Inferior parietal cortex (tissue), 1 donor: ENCODE data around the gene DUSP12.

Source experiments
- DNase-seq: peaks from one replicate; pipeline ENCODE4 v3.0.0-alpha.2; 2016; ENCODE audit errors: extremely low spot score

The DUSP12 gene

GRCh38 chr1:161770250-161770649 lies 20.7 kb downstream of the DUSP12 start:
- no peak for DNase-seq

GRCh38 chr1:161771161-161771560 lies 21.6 kb downstream of the DUSP12 start:
- no peak for DNase-seq

DNA sequence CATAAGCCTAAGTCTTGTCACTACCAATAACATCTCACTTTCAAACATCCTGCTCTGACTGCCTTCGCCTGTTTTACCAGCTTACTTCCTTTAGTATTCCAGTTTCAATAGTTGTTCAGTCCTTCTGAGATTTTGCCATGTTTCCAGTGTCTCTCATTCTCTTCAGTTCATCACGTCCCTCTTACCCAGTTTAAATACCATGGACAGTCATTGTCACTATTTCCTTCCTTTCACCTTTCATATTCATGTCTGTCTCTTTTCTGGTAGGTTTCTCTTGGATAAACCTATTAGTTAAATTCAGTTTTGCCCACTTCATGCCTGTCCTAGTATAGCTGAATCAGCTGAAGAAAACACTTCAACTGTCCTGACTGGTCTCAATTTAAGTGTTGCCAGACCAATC lies 22.4 kb downstream of the DUSP12 start:
- DNase-seq: no peak

GRCh38 chr1:161772397-161772796 lies 22.8 kb downstream of the DUSP12 start:
- DNase-seq: no peak

GRCh38 chr1:161773791-161774190 lies 24.2 kb downstream of the DUSP12 start:
- no peak for DNase-seq

- DNase-seq: no peak
These were observed 27.7 kb downstream of the DUSP12 start for GRCh38 chr1:161777261-161777660.

GRCh38 chr1:161778522-161778921 lies 28.9 kb downstream of the DUSP12 start:
- DNase-seq: no peak

GRCh38 chr1:161779393-161779792 lies 29.8 kb downstream of the DUSP12 start:
- no peak for DNase-seq

- no peak for DNase-seq
These were observed 32.4 kb downstream of the DUSP12 start for GRCh38 chr1:161781995-161782394.

DNA sequence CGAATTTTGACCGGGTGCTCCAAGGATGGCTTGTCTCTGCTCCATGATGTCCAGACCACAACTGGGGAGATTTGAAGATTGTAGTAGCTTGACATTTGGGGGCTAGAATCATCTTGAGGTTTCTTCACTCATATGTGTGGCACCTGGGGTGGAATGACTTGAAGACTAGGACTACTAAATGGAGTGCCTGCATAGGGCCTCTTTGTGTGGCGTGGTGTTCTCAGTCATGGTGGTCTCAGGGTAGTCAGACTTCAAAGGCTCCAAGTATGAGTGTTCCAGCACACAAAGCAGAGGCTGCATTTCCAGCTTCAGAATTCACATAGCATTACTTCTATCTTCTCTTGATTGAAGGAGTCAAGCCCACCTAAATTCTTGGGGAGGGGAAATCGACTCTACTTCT lies 33.3 kb downstream of the DUSP12 start:
- DNase-seq: no peak

- DNase-seq: peak; percentile 25
These were observed 35.4 kb downstream of the DUSP12 start for GRCh38 chr1:161784968-161785367.

- no peak for DNase-seq
These were observed 37.8 kb downstream of the DUSP12 start for GRCh38 chr1:161787355-161787754.

GRCh38 chr1:161790587-161791317 lies 41.2 kb downstream of the DUSP12 start:
- DNase-seq: no peak

- DNase-seq: no peak
These were observed 42.5 kb downstream of the DUSP12 start for GRCh38 chr1:161791904-161792655.

GRCh38 chr1:161792740-161793139 lies 43.2 kb downstream of the DUSP12 start:
- DNase-seq: peak; percentile 86

DNA sequence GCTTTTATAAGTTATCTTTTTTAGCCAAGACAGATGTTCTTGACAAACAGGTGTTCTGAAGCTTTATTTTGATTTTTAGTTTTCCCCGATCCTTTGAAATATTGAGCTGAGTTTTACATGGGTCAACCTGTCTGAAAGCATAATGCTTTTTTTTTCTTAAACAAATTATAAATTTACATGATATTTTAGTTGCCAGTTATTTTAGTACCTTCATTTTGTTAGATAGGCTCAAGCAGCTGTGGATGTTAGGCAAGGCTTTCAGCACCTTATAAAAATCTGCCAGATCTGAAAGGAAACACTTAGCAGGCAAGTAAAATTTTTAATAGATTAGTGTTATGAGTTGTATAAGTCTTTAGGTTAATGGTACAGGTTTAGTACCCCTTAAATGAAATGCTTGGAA lies 50.2 kb downstream of the DUSP12 start:
- DNase-seq: no peak

DNA sequence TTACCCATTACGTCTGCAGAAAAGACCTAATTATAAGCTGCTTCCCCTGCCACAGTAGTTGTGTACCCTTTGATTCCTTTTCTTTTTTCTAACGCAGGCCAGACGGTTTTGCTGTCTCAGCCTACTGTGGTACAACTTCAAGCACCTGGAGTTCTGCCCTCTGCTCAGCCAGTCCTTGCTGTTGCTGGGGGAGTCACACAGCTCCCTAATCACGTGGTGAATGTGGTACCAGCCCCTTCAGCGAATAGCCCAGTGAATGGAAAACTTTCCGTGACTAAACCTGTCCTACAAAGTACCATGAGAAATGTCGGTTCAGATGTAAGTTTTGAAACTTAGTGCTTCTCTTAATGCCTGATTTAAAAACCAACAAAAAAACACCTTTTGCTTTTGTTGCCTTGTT lies 52.4 kb downstream of the DUSP12 start:
- DNase-seq: no peak

DNA sequence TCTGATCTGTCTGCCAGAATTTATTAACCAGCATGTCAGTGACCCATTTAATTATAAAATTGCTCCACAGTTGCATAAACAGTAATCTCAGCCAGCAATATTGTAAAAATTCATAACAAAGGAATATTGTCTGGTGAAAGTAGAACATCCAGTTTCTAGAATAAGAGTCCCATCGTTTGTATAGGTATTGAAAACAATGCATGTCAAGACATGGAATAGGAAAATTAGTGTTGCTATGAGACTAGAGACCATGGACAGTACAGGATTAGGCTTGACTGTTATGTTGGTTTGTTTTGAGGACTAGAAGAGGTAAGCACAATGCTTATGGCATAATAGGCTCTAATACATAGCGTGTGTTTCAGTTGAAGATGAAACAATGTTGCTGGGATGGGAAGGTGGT lies 53.6 kb downstream of the DUSP12 start:
- no peak for DNase-seq

- no peak for DNase-seq
These were observed 56.0 kb downstream of the DUSP12 start for GRCh38 chr1:161805399-161806197.
